Colonic mucosa (tissue), 4 donors: ENCODE measurements around the gene SLC10A3. TPM values are rescaled to one million over a fixed set of nuclear protein-coding genes. Genes with fewer than 3 reads are reported as not detected.

Experiments used
- DNase-seq: peaks from one replicate; pipeline ENCODE4 v3.0.0-alpha.2; 2020
- H3K27ac ChIP-seq: fragments of 200-600 bp; one replicate; pipeline ENCODE4 v1.8.0; 2021
- H3K27me3 ChIP-seq: fragments of 200-600 bp; one replicate; pipeline ENCODE4 v1.8.0; 2021
- H3K36me3 ChIP-seq: fragments of 200-600 bp; one replicate; pipeline ENCODE4 v1.8.0; 2021
- H3K4me1 ChIP-seq: fragments of 200-600 bp; one replicate; pipeline ENCODE4 v1.8.0; 2021; ENCODE audit warnings: mild to moderate bottlenecking
- H3K4me3 ChIP-seq: fragments of 200-600 bp; one replicate; pipeline ENCODE4 v1.8.0; 2021
- H3K9ac ChIP-seq, 2 donors: one replicate each; pipeline ENCODE4 v1.7.0; 2013; ENCODE audit warnings: control low read depth in 2 of 2, low read depth in 2 of 2, low read length in 2 of 2
- H3K9me3 ChIP-seq: fragments of 200-600 bp; one replicate; pipeline ENCODE4 v1.8.0; 2021
- CTCF ChIP-seq: fragments of 200-600 bp; IDR thresholded peaks from one replicate; pipeline ENCODE4 v1.8.0; 2022; ENCODE audit warnings: antibody characterized with exemption, mild to moderate bottlenecking
- intact Hi-C: fragments of 100-400 bp; cut with DNase I; formaldehyde crosslinking; loops from one replicate; pipeline ENCODE4 v1.14.1; 2022
- total RNA-seq, 2 donors: library from RNA; stranded (reverse); fragmentation: NEBNext Ultra II Directional in 1 of 2; extraction: Animal tissue kit (Norgen Biotek cat#: 25700) in 1 of 2; gene quantifications; one replicate each; pipeline ENCODE4 v1.2.1, GENCODE V29; 2021
- donor health status: healthy.
- donor health status: DM: no; HTN: no; CAD: no.
- donor health status: DM: no; HTN: no; CAD: no.

The SLC10A3 gene
- total RNA-seq, 2 donors from 2014 or later = 23.0 to 24.5 TPM

DNA sequence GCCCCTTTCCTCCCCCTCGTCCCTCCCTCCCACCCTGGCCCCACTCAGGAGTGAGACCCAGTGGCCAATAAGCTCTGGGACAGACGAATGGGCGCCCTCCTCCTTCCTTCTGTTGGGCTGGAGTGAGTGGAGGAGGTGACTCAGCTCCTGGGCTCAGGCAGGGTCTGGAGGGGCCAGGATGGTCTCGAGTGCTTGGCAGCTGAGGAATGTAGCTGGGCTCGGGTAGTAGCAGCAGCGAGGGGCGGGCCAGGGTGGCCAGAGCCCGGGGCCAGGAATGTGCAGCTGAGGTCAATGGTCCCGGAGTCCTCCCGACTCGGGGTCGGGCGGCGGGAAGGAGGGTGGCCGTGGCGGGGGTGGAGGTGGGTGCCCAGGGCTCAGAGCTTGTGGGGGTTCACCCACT lies 41.2 kb upstream of the SLC10A3 start:
- intact Hi-C loops = loop anchor here (5.0 kb wide), 1 partner anchor 129 kb away; no protein-coding TSS in a partner anchor
- Histone ChIP-seq H3K36me3 (no peaks in the 10 kb centered on the region), H3K4me3 (no peak overlapping the region), H3K4me1 (no peaks in the 10 kb centered on the region), H3K9me3 (no peaks in the 10 kb centered on the region), H3K27me3 (no peaks in the 10 kb centered on the region), H3K27ac (no peak overlapping the region), H3K9ac (no peak overlapping the region)
- no peak for DNase-seq
- TF ChIP-seq CTCF = no peak

GRCh38 chrX:154530286-154530685 lies 39.9 kb upstream of the SLC10A3 start:
- Histone ChIP-seq H3K9ac (no peak overlapping the region), H3K9me3 (no peaks in the 10 kb centered on the region), H3K27ac (no peak overlapping the region), H3K4me3 (no peak overlapping the region), H3K4me1 (no peaks in the 10 kb centered on the region), H3K36me3 (no peaks in the 10 kb centered on the region), H3K27me3 (no peaks in the 10 kb centered on the region)
- TF ChIP-seq CTCF = no peak
- no peak for DNase-seq
- intact Hi-C loops = loop anchor here (5.0 kb wide), 1 partner anchor 128 kb away; no protein-coding TSS in a partner anchor

DNA sequence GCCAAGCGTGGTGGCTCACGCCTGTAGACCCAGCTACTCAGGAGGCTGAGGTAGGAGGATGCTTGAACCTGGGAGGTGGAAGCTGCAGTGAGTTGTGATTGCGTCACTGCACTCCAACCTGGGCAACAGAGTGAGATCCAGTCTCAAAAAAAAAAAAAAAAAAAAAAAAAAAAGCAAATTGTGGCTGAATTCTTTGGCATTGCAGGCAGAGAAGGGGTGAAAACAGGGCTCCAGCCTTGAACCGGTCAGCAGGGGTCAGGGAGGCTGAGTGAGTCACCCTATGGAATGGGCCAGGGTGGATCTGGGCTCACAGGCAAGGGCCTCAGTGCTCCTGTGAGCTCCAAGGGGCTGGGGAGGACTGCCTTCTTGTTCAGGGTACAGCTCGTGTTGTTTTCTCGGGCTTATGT lies 38.8 kb upstream of the SLC10A3 start:
- Histone ChIP-seq H3K27me3 (no peaks in the 10 kb centered on the region), H3K4me1 (no peaks in the 10 kb centered on the region), H3K4me3 (no peak overlapping the region), H3K36me3 (no peaks in the 10 kb centered on the region), H3K9ac (no peak overlapping the region), H3K9me3 (no peaks in the 10 kb centered on the region), H3K27ac (no peak overlapping the region)
- intact Hi-C loops = no loop called here
- TF ChIP-seq CTCF = no peak
- DNase-seq = no peak

- Histone ChIP-seq H3K36me3 (no peaks in the 10 kb centered on the region), H3K4me1 (no peaks in the 10 kb centered on the region), H3K9ac (peak overlapping the region; percentile 62 to 66), H3K4me3 (peak overlapping the region; percentile 17), H3K9me3 (no peaks in the 10 kb centered on the region), H3K27me3 (no peaks in the 10 kb centered on the region), H3K27ac (peak overlapping the region; percentile 44)
- intact Hi-C loops = no loop called here
- peak; percentile 35 for TF ChIP-seq CTCF
- DNase-seq = peak; percentile 87
Measured at GRCh38 chrX:154526901-154527675, 36.7 kb upstream of the SLC10A3 start.

DNA sequence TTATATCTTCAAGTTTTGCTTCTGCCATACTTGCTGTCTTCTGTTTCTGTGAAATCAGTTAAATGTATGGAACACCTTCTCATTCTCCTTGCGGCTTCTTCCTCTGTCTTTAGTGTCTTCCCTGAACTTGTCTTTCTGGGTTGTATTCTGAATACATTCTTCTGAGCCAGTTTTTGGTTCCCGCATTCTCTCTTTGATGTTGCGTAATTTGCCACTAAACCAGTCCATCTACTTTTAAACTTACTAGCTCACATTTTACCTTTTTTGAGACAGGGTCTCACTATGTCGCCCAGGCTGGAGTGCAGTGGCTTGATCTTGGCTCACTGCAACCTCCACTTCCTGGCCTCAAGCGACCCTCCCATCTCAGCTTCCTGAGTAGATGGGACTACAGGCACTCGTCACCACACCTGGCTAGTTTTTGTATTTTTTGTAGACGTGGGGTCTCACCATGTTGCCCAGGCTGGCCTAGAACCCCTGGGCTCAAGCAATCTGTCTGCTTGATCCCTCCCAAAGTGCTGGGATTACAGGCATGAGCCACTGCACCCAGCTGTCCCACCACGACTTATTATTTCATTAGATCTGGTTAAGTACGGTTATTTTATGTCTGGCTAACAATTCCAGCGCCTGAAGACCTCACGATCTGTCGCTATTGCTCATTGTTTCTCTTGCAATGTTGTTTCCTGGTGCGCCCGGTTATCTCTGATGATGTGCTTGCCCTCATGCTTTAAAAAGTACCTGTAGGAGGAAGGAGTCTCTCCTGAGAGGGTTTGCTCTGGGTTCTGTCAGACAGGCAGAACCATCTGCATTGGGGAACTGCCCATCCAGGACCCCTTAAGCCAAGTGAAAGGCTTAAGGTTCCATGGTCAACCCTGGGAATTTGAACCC lies 35.4 kb upstream of the SLC10A3 start:
- Histone ChIP-seq H3K4me1 (no peaks in the 10 kb centered on the region), H3K36me3 (no peaks in the 10 kb centered on the region), H3K27me3 (no peaks in the 10 kb centered on the region), H3K9ac (no peak overlapping the region), H3K9me3 (no peaks in the 10 kb centered on the region), H3K27ac (no peak overlapping the region), H3K4me3 (no peak overlapping the region)
- intact Hi-C loops = no loop called here
- TF ChIP-seq CTCF = no peak
- DNase-seq = no peak
